Activated naive CD8-positive, alpha-beta T cell treated with anti-CD3 and anti-CD28 coated beads, Interleukin-2, amount 10 ng/mL, durations not matched to agents 7 days and 5 days (primary cell): ENCODE measurements around the gene RBKS. TPM values are rescaled to one million over a fixed set of nuclear protein-coding genes. Genes with fewer than 3 reads are reported as not detected.
"Not testable (repeated sequence)": the region's sequence is repeated elsewhere in the genome, so short reads cannot be mapped to it uniquely, and the experiment has no call there.

Experiments
- ATAC-seq: fragments of 150-1000 bp; cut with Tn5 transposase; one replicate; pipeline ENCODE4 v1.10.0; 2021; ENCODE audit warnings: low read depth, moderate library complexity
- POLR2A ChIA-PET: fragments of 350-600 bp; sonication (Branson Sonifier 250); formaldehyde crosslinking; loops from one replicate; lab custom pipeline; 2021; ENCODE audit warnings: antibody characterized with exemption; lab: Charles Lee
- DNase-seq: peaks from one replicate; pipeline ENCODE4 v3.0.0; 2021
- H3K27ac Mint-ChIP-seq: one replicate; pipeline ENCODE4 v1.8.0; 2022; ENCODE audit warnings: mild to moderate bottlenecking, mixed read lengths
- H3K27me3 Mint-ChIP-seq: one replicate; pipeline ENCODE4 v1.8.0; 2022; ENCODE audit warnings: mild to moderate bottlenecking, moderate library complexity, mixed read lengths
- H3K36me3 Mint-ChIP-seq: one replicate; pipeline ENCODE4 v1.8.0; 2021; ENCODE audit warnings: mild to moderate bottlenecking, mixed read lengths
- H3K4me1 Mint-ChIP-seq: one replicate; pipeline ENCODE4 v1.8.0; 2021; ENCODE audit warnings: mixed read lengths
- H3K4me3 Mint-ChIP-seq: one replicate; pipeline ENCODE4 v1.8.0; 2022; ENCODE audit warnings: mild to moderate bottlenecking, moderate library complexity, mixed read lengths
- H3K9me3 Mint-ChIP-seq: one replicate; pipeline ENCODE4 v1.8.0; 2021; ENCODE audit warnings: mixed read lengths
- total RNA-seq, 2 experiments: library from RNA; stranded (reverse); gene quantifications; one replicate each; pipeline ENCODE4 v1.2.3, GENCODE V29; 2021

RBKS gene
- total RNA-seq, 2 experiments from 2014 or later: 2.3 to 3.5 TPM

DNA sequence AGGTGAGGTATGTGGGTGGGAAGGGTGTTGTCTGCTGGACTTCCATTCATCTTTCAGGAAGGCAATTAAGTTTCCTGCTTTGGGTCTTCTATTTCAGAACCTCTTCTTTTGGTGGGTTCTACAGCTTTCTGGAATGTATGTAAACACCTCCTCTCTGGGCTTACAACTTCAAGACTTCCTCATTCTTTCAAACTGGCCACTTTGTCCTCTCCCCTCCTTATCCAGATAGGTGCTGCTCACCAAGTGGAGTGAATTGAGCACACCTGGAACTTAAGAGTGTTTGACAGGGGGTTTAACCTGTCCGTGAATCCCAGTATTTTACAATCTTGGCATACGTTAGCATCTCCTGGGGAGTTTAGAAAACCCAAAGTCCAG, 123.9 kb downstream of the RBKS start:
- DNase-seq (no peak), ATAC-seq (no peak)
- Mint-ChIP-seq H3K4me1 (peaks cover 18% of the 10 kb centered on the region), H3K27me3 (peaks cover 9% of the 10 kb centered on the region), H3K4me3 (peak overlapping the region; percentile 59), H3K9me3 (no peaks in the 10 kb centered on the region), H3K27ac (peak overlapping the region; percentile 70), H3K36me3 (peaks cover 1% of the 10 kb centered on the region)
- POLR2A ChIA-PET: no interaction called here

- Mint-ChIP-seq H3K4me3 (peak overlapping the region; percentile 59), H3K27ac (peak overlapping the region; percentile 70), H3K4me1 (peaks cover 19% of the 10 kb centered on the region), H3K9me3 (no peaks in the 10 kb centered on the region), H3K27me3 (peaks cover 9% of the 10 kb centered on the region), H3K36me3 (peaks cover 1% of the 10 kb centered on the region)
- POLR2A ChIA-PET: no interaction called here
- DNase-seq (peak; percentile 64), ATAC-seq (peak; percentile 56)
These were observed 124.4 kb downstream of the RBKS start for GRCh38 chr2:27765621-27766286.

DNA sequence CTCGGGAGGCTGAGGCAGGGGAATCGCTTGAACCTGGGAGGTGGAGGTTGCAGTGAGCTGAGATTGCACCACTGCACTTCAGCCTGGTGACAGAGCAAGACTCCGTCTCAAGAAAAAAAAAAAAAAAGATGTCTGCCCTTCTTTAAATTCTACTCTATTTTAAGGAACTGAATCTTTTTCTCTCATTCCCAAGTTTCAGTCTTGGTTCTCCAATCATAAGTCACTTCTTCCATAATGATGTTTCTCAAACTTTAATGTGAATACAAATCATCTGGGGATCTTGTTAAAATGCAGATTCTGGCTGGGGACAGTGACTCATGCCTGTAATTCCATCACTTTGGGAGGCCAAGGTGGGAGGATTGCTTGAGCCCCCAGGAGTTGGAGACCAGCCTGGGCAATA, 125.7 kb downstream of the RBKS start:
- H3K27ac Mint-ChIP-seq, H3K4me3 Mint-ChIP-seq, POLR2A ChIA-PET: not testable (repeated sequence)

DNA sequence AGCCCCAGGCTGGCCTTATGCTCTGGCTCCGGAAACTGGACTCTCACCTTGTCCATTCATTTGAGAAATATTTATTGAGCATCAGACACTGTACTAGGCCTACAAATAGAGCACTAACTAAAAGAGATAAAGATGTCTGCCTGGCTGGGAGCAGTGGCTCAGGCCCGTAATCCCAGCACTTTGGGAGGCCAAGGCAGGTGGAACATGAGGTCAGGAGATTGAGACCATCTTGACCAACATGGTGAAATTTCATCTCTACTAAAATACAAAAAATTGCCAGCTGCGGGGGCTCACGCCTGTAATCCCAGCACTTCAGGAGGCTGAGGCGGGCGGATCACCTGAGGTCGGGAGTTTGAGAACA, 126.3 kb downstream of the RBKS start:
- Mint-ChIP-seq H3K27ac (no peak overlapping the region), H3K36me3 (no peaks in the 10 kb centered on the region), H3K9me3 (no peaks in the 10 kb centered on the region), H3K4me3 (no peak overlapping the region), H3K4me1 (peaks cover 19% of the 10 kb centered on the region), H3K27me3 (peaks cover 6% of the 10 kb centered on the region)
- ATAC-seq (no peak), DNase-seq (no peak)
- POLR2A ChIA-PET: no interaction called here

More for the DNA sequence above, 125.7 kb downstream of the RBKS start:
- not testable (repeated sequence) for DNase-seq, H3K27me3 Mint-ChIP-seq, H3K9me3 Mint-ChIP-seq, H3K36me3 Mint-ChIP-seq, ATAC-seq
- peaks cover 19% of the 10 kb centered on the region for H3K4me1 Mint-ChIP-seq

DNA sequence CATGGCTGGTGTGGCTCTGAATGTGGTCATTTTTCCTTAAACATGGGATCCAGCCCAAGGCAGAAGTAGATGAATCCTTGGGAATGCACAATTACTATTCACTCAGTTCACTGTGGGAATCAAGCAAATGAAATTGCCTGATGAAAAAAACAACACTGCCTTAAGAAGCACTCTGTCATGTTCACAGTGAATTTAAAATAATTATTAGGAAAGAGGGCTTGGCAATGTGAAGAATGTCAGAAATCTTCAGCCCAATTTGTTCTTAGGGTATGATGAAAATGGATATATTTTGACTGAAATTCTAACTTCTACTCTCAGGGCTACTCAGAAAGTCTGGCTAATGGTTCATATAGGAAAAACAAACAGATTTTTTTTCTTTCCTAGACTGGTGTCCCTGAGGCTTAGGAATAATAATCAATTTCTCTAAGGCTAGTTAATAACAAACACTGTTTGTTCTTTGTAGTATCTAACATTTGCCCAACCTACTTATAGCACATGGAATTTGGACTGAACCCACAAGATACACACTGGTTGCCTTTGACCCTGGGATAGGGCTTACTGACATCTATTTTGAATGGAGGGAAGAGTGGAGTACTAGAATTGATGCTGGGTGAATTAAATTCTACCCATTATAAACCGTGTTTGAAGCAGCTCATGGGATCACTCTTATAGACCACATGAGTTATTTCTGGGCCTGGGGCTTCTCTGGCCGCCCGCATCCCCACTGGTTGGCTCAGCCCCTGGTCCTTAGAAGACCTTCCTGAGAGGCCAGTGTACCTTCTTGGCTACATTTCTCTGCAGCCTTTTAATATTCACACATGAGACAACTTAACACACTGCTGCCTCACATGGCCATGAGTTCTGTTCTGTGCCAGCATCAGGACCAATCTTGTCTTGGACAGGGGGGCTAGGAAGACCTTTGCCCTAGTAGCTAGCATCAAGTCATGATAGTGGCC, 127.0 kb downstream of the RBKS start:
- Mint-ChIP-seq H3K27ac (no peak overlapping the region), H3K4me3 (no peak overlapping the region), H3K9me3 (no peaks in the 10 kb centered on the region), H3K36me3 (no peaks in the 10 kb centered on the region), H3K27me3 (peaks cover 4% of the 10 kb centered on the region), H3K4me1 (peaks cover 19% of the 10 kb centered on the region)
- DNase-seq (no peak), ATAC-seq (no peak)
- POLR2A ChIA-PET: no interaction called here

- Mint-ChIP-seq H3K4me1 (peaks cover 15% of the 10 kb centered on the region), H3K27ac (no peak overlapping the region), H3K27me3 (no peaks in the 10 kb centered on the region), H3K36me3 (no peaks in the 10 kb centered on the region), H3K4me3 (no peak overlapping the region), H3K9me3 (no peaks in the 10 kb centered on the region)
- DNase-seq (no peak), ATAC-seq (no peak)
- POLR2A ChIA-PET: no interaction called here
These were observed 133.4 kb downstream of the RBKS start for GRCh38 chr2:27756544-27757498.

- ATAC-seq (no peak), DNase-seq (no peak)
- Mint-ChIP-seq H3K27ac (no peak overlapping the region), H3K36me3 (no peaks in the 10 kb centered on the region), H3K9me3 (no peaks in the 10 kb centered on the region), H3K4me1 (peaks cover 11% of the 10 kb centered on the region), H3K27me3 (no peaks in the 10 kb centered on the region), H3K4me3 (no peak overlapping the region)
- POLR2A ChIA-PET: no interaction called here
These were observed 134.1 kb downstream of the RBKS start for GRCh38 chr2:27756091-27756490.

GRCh38 chr2:27754831-27755230, 135.4 kb downstream of the RBKS start:
- Mint-ChIP-seq H3K27me3 (no peaks in the 10 kb centered on the region), H3K9me3 (no peaks in the 10 kb centered on the region), H3K4me3 (no peak overlapping the region)

DNA sequence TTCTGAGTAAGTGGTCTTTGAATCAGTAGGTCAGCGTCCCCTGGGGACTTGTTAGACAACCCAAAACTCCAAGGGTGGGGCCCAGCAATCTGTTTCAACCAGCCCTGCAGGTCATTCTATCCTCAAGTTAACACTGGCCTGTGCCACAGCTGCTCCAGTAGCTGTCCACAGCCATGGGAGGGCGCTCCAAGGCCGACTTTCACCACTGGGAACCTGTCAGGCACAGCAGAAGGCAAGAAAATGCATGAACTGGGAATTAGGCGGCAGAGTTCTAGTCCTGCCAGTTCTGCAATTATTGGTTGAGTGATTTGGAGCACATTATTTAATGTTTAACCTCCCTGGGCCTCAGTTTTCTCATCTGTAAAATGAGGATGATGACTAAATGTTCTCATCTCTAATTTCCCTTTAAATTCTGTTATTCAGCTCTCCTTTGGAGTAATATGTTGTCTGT, 136.0 kb downstream of the RBKS start:
- Mint-ChIP-seq H3K9me3 (peaks cover 6% of the 10 kb centered on the region), H3K27ac (no peak overlapping the region), H3K4me3 (no peak overlapping the region), H3K27me3 (peaks cover 6% of the 10 kb centered on the region), H3K4me1 (peaks cover 8% of the 10 kb centered on the region), H3K36me3 (no peaks in the 10 kb centered on the region)
- DNase-seq: peak; percentile 84
- POLR2A ChIA-PET: interaction anchor here (1.1 to 1.2 kb wide), 2 partner anchors 638 to 699 kb away, joined by 3 read pairs; partner anchors contain the start of gene FOSL2
- ATAC-seq: peak; percentile 92

More at GRCh38 chr2:27754831-27755230, 135.4 kb downstream of the RBKS start:
- DNase-seq: no peak
- no peak overlapping the region for H3K27ac Mint-ChIP-seq
- no peaks in the 10 kb centered on the region for H3K36me3 Mint-ChIP-seq
- no peak for ATAC-seq
- POLR2A ChIA-PET: interaction anchor here (1.1 to 1.2 kb wide), 2 partner anchors 638 to 698 kb away, joined by 3 read pairs; partner anchors contain the start of gene FOSL2
- peaks cover 8% of the 10 kb centered on the region for H3K4me1 Mint-ChIP-seq

GRCh38 chr2:27752551-27753237, 137.5 kb downstream of the RBKS start:
- peaks cover 8% of the 10 kb centered on the region for H3K4me1 Mint-ChIP-seq
- peaks cover 11% of the 10 kb centered on the region for H3K27me3 Mint-ChIP-seq
- POLR2A ChIA-PET: no interaction called here
- H3K27ac Mint-ChIP-seq: no peak overlapping the region
- ATAC-seq: no peak
- DNase-seq: no peak
- peaks cover 14% of the 10 kb centered on the region for H3K9me3 Mint-ChIP-seq
- no peak overlapping the region for H3K4me3 Mint-ChIP-seq
- H3K36me3 Mint-ChIP-seq: peaks cover 3% of the 10 kb centered on the region

- ATAC-seq (no peak), DNase-seq (no peak)
- Mint-ChIP-seq H3K27ac (no peak overlapping the region), H3K4me1 (peaks cover 8% of the 10 kb centered on the region), H3K27me3 (peaks cover 11% of the 10 kb centered on the region), H3K36me3 (peaks cover 3% of the 10 kb centered on the region), H3K4me3 (no peak overlapping the region), H3K9me3 (peaks cover 14% of the 10 kb centered on the region)
- POLR2A ChIA-PET: interaction anchor here (0.6 kb wide), 1 partner anchor 610 kb away, joined by 3 read pairs; no protein-coding TSS in a partner anchor
These were observed 138.8 kb downstream of the RBKS start for GRCh38 chr2:27751377-27751776.

GRCh38 chr2:27748803-27749554, 141.2 kb downstream of the RBKS start:
- Mint-ChIP-seq H3K27me3 (peaks cover 28% of the 10 kb centered on the region), H3K9me3 (peaks cover 14% of the 10 kb centered on the region)
- H3K4me1 Mint-ChIP-seq, ATAC-seq, H3K36me3 Mint-ChIP-seq, POLR2A ChIA-PET, H3K4me3 Mint-ChIP-seq, DNase-seq, H3K27ac Mint-ChIP-seq: not testable (repeated sequence)
